GM21529 (cell line): ENCODE measurements around the gene BRD9.

Source experiments
- ATAC-seq: cut with Tn5 transposase; IDR thresholded peaks from one replicate; pipeline ENCODE4 v1.9.1; 2021; ENCODE audit not compliant: unreplicated experiment

BRD9 gene

GRCh38 chr5:819078-819477 is 73.5 kb downstream of the BRD9 start:
- no peak for ATAC-seq

GRCh38 chr5:816176-816575 is 76.4 kb downstream of the BRD9 start:
- no peak for ATAC-seq

- no peak for ATAC-seq
Measured at GRCh38 chr5:815449-815848, 77.2 kb downstream of the BRD9 start.
